ENCODE results near the gene TMEM178B. TPM values are rescaled to one million over a fixed set of nuclear protein-coding genes. Genes with fewer than 3 reads are reported as not detected.

The TMEM178B gene
- total and polyA plus RNA-seq, 2 of the 13 experiments (the other 11 are each of a cell fraction or from before 2014, with no cell fraction given): 0.01 to 0.02 TPM

GRCh38 chr7:141312395-141312794 is 238.5 kb downstream of the TMEM178B start (continued):
- TF ChIP-seq DZIP1 (CRISPR knock-in tag; IDR thresholded peaks at IDR 0.05) (no peak), MYPOP (CRISPR knock-in tag; IDR thresholded peaks at IDR 0.05) (no peak)

GRCh38 chr7:141312828-141313521 is 239.1 kb downstream of the TMEM178B start:
- H3K4me2 ChIP-seq (ENCODE audit: low read depth, low read length): no peak overlapping the region
- no peaks in the 10 kb centered on the region for H3K79me2 ChIP-seq (ENCODE audit: insufficient read depth, low read length)
- H4K20me1 ChIP-seq (ENCODE audit: insufficient read depth, low read length): no peaks in the 10 kb centered on the region
- FAIRE-seq (no peak), ATAC-seq (no peak), DNase-seq (ENCODE audit: low spot score) (no peak)
- no peak overlapping the region for H3K9ac ChIP-seq (ENCODE audit: insufficient read depth, low read depth, low read length)
- H3K4me1 ChIP-seq (ENCODE audit: insufficient read depth, low read length): no peaks in the 10 kb centered on the region
- ChIA-PET CTCF (ENCODE audit: low intra/inter-chr PET ratio, low total read pairs) (no interaction called here), POLR2A (no interaction called here)
- WGBS (ENCODE audit: low lambda C conversion rate): 0% methylated on average over 2 of the region's 2 CpGs
- no TSS peak for BruUV-seq (replicated peaks)
- H3K27ac ChIP-seq (ENCODE audit: extremely low read length, insufficient read depth, low read length): no peak overlapping the region
- in situ Hi-C loops (cut with HindIII; ENCODE audit: extremely low pct_ligation_motif_present, low pct_unique_long_range_greater_than_20kb) (no loop called here), intact Hi-C loops (cut with micrococcal nuclease; ENCODE audit: unreplicated experiment) (no loop called here)
- H3K27me3 ChIP-seq (ENCODE audit: control insufficient read depth in 1 of 2, insufficient read depth in 2 of 2, low read length in 2 of 2): no peaks in the 10 kb centered on the region
- H3K4me3 ChIP-seq (replicated peaks in 1 of 3; ENCODE audit: insufficient read depth in 1 of 3, low read depth in 2 of 3, low read length in 3 of 3): no peak overlapping the region
- no peaks in the 10 kb centered on the region for H3K9me3 ChIP-seq (ENCODE audit: low read length)
- H2AFZ ChIP-seq (ENCODE audit: low read length): no peak overlapping the region
- H3K36me3 ChIP-seq (replicated peaks in 1 of 2; ENCODE audit: control insufficient read depth in 1 of 2, insufficient read depth in 2 of 2, low read length in 2 of 2): no peaks in the 10 kb centered on the region
- no peak for TF ChIP-seq CEBPB (IDR thresholded peaks at IDR 0.05; ENCODE audit: borderline replicate concordance, low read depth, low read length)
- TF ChIP-seq ELF4 (CRISPR knock-in tag; IDR thresholded peaks at IDR 0.05; ENCODE audit: borderline replicate concordance): no peak
- no peak for TF ChIP-seq ZNF614 (CRISPR knock-in tag; IDR thresholded peaks at IDR 0.05; ENCODE audit: borderline replicate concordance)
- no peak for TF ChIP-seq ZNF75D (CRISPR knock-in tag; IDR thresholded peaks at IDR 0.05; ENCODE audit: borderline replicate concordance)
- TF ChIP-seq ZHX2 (IDR thresholded peaks at IDR 0.05; ENCODE audit: low read depth): no peak
- TF ChIP-seq ZHX2 (CRISPR knock-in tag; IDR thresholded peaks at IDR 0.05; ENCODE audit: borderline replicate concordance): no peak
- no peak for TF ChIP-seq EEA1 (CRISPR knock-in tag; IDR thresholded peaks at IDR 0.05; ENCODE audit: borderline replicate concordance)
- no peak for TF ChIP-seq ZNF879 (CRISPR knock-in tag; IDR thresholded peaks at IDR 0.05)
- no peak for TF ChIP-seq ZNF20 (CRISPR knock-in tag; IDR thresholded peaks at IDR 0.05)
- no peak for TF ChIP-seq HOXA5 (CRISPR knock-in tag; IDR thresholded peaks at IDR 0.05)
- TF ChIP-seq THYN1 (CRISPR knock-in tag; IDR thresholded peaks at IDR 0.05; ENCODE audit: borderline replicate concordance, low read depth): no peak

All from HepG2 (cell line).